GM12878 (cell line): ENCODE measurements around the gene ZPR1. TPM values are rescaled to one million over a fixed set of nuclear protein-coding genes. Genes with fewer than 3 reads are reported as not detected.

Experiments used
- ATAC-seq: fragments of 200-7000 bp; cut with Tn5 transposase; 3 replicates; pipeline ENCODE4 v1.9.1; 2020; ENCODE audit warnings: mild to moderate bottlenecking, moderate library complexity
- BruUV-seq: library from RNA; stranded (reverse); fragments of 400-500 nt; replicated peaks from 2 replicates; lab custom pipeline; 2021; lab: Mats Ljungman, UMichigan
- CTCF ChIA-PET: fragments of 300-600 bp; sonication (Branson Sonifier 250); formaldehyde crosslinking; extraction: SDS; loops from one replicate; lab custom pipeline; 2021; ENCODE audit warnings: inconsistent platforms; lab: Yijun Ruan, JAX
- POLR2A ChIA-PET: fragments of 350-600 bp; formaldehyde crosslinking; extraction: SDS; loops from one replicate; lab custom pipeline; 2021; ENCODE audit warnings: inconsistent platforms; lab: Charles Lee
- RAD21 ChIA-PET: fragments of 300-600 bp; sonication (Branson Sonifier 250); formaldehyde crosslinking; loops from one replicate; lab custom pipeline; 2023; ENCODE audit warnings: antibody characterized with exemption; ENCODE audit not compliant: unreplicated experiment; lab: Charles Lee
- SMC1A ChIA-PET: fragments of 300-600 bp; sonication (Branson Sonifier 250); formaldehyde crosslinking; loops from one replicate; lab custom pipeline; 2023; ENCODE audit not compliant: unreplicated experiment, uncharacterized antibody; lab: Charles Lee
- DNase-seq: peaks from one replicate; pipeline ENCODE4 v3.0.0-alpha.2; 2011; ENCODE audit warnings: low read depth, low spot score
- FAIRE-seq: peaks from 3 replicates; lab custom pipeline; 2011; peaks lifted over from hg19 to GRCh38; lab: Jason Lieb, UNC
- H2AFZ ChIP-seq: 2 replicates; pipeline ENCODE4 v1.6.0; 2011; ENCODE audit warnings: low read depth, low read length, control low read depth; ENCODE audit not compliant: control insufficient read depth
- H3K27ac ChIP-seq: 2 replicates; pipeline ENCODE4 v1.5.1; 2011; ENCODE audit warnings: control low read depth; ENCODE audit not compliant: control insufficient read depth, insufficient read depth
- H3K27me3 ChIP-seq, 2 experiments: replicated peaks in 1 of 2; 2 replicates each; pipeline versions ENCODE4 v1.6.0 to v1.6.1; 2011; ENCODE audit warnings: low read length in 1 of 2; ENCODE audit not compliant: control insufficient read depth in 2 of 2, insufficient read depth in 2 of 2
- H3K36me3 ChIP-seq, 2 experiments: 2 replicates each; pipeline ENCODE4 v1.5.1; 2011; ENCODE audit warnings: low read length in 1 of 2; ENCODE audit not compliant: control insufficient read depth in 2 of 2, insufficient read depth in 2 of 2
- H3K4me1 ChIP-seq: 2 replicates; pipeline ENCODE4 v1.6.1; 2011; ENCODE audit warnings: mild to moderate bottlenecking, low read length, moderate library complexity, mixed read lengths; ENCODE audit not compliant: control insufficient read depth, insufficient read depth
- H3K4me2 ChIP-seq: 2 replicates; pipeline ENCODE4 v1.6.0; 2011; ENCODE audit warnings: control low read depth; ENCODE audit not compliant: control insufficient read depth, insufficient read depth
- H3K4me3 ChIP-seq: fragments of 200-600 bp; sonication (generic); 2 replicates; pipeline ENCODE4 v1.5.1; 2016
- H3K79me2 ChIP-seq: 2 replicates; pipeline ENCODE4 v1.6.0; 2011; ENCODE audit warnings: low read length; ENCODE audit not compliant: control insufficient read depth, insufficient read depth
- H3K9ac ChIP-seq: 2 replicates; pipeline ENCODE4 v1.8.0; 2011; ENCODE audit warnings: low read length, control low read depth, mixed read lengths; ENCODE audit not compliant: control insufficient read depth, insufficient read depth
- H3K9me3 ChIP-seq: replicated peaks from 3 replicates; pipeline ENCODE4 v1.5.1; 2011; ENCODE audit warnings: mild to moderate bottlenecking, low read length; ENCODE audit not compliant: control insufficient read depth, insufficient read depth
- H4K20me1 ChIP-seq: 2 replicates; pipeline ENCODE4 v1.6.0; 2011; ENCODE audit not compliant: control insufficient read depth, insufficient read depth
- ASH2L ChIP-seq: fragments of 300-600, 200-600 bp; sonication (generic); IDR thresholded peaks from 2 replicates; pipeline ENCODE4 v1.6.1; 2017; ENCODE audit warnings: low read depth, mild to moderate bottlenecking, borderline replicate concordance
- CBFB ChIP-seq: IDR thresholded peaks from 2 replicates; pipeline ENCODE4 v1.6.1; 2016; ENCODE audit warnings: antibody characterized with exemption, low read depth
- CEBPB ChIP-seq, 2 experiments: fragments of 150-350 bp in 1 of 2; IDR thresholded peaks; 2 replicates each; pipeline ENCODE4 v1.6.1; 2012 to 2014; ENCODE audit warnings: low read depth in 2 of 2, low read length in 2 of 2, borderline replicate concordance in 1 of 2, inconsistent platforms in 1 of 2
- IRF3 ChIP-seq: fragments of 450-650 bp; IDR thresholded peaks from 2 replicates; pipeline ENCODE4 v1.6.1; 2014; ENCODE audit warnings: mild to moderate bottlenecking
- POLR2A ChIP-seq: IDR thresholded peaks from 2 replicates; pipeline ENCODE4 v1.6.1; 2011; ENCODE audit warnings: low read depth, mild to moderate bottlenecking, low read length
- POLR2AphosphoS5 ChIP-seq: IDR thresholded peaks from 2 replicates; pipeline ENCODE4 v1.6.1; 2011; ENCODE audit warnings: mild to moderate bottlenecking, low read length, inconsistent platforms
- SMAD1 ChIP-seq: fragments of 450-650 bp; IDR thresholded peaks from 2 replicates; pipeline ENCODE4 v1.6.1; 2018; ENCODE audit warnings: mild to moderate bottlenecking, low read depth; ENCODE audit not compliant: partially characterized antibody
- ZBTB4 ChIP-seq: fragments of 450-650 bp; formaldehyde crosslinking; IDR thresholded peaks from 2 replicates; pipeline ENCODE4 v1.4.0; 2022; ENCODE audit warnings: mild to moderate bottlenecking, moderate library complexity
- ZNF384 ChIP-seq: IDR thresholded peaks from 2 replicates; pipeline ENCODE4 v1.6.1; 2012; ENCODE audit warnings: low read depth, mild to moderate bottlenecking, low read length, improper control_type of control experiment, borderline replicate concordance
- WGBS: methylation state at CpG from one replicate; pipeline ENCODE4 v1.1.6; 2016; ENCODE audit warnings: low lambda C conversion rate; ENCODE audit not compliant: insufficient replicate concordance, insufficient coverage; ENCODE audit errors: missing lambda C conversion rate; 5-methylcytosine and 5-hydroxymethylcytosine counted together
- in situ Hi-C: fragments of 300-500 bp; cut with MboI; formaldehyde crosslinking; loops from 9 replicates; pipeline ENCODE4 v1.14.3; 2018; ENCODE audit warnings: mixed read lengths
- intact Hi-C: fragments of 100-400 bp; cut with micrococcal nuclease; formaldehyde crosslinking; loops from one replicate; pipeline ENCODE4 v1.14.2; 2022; ENCODE audit not compliant: unreplicated experiment
- polyA plus RNA-seq, 11 experiments: library from polyadenylated mRNA; depleted of rRNA in 4 of 11; unstranded in 6 of 11; stranded (reverse) in 5 of 11; fragments of >200 nt; fragmentation: Nextera tagmentation in 4 of 11; fragmentation: Illumina TruSeq in 1 of 11; extraction: Ambion mirVana in 4 of 11; extraction: Trizol in 1 of 11; gene quantifications; 1 replicate in 1 of 11; 2 replicates in 10 of 11; pipeline versions ENCODE4 v1.2.1 to v1.2.3, GENCODE V29; 2011 to 2016; ENCODE audit warnings: inconsistent platforms in 2 of 11, missing spikeins in 2 of 11, low read depth in 1 of 11
- total RNA-seq, 4 experiments: library from RNA; depleted of rRNA in 3 of 4; stranded (reverse); fragments of >200 nt in 3 of 4; fragmentation: Illumina TruSeq in 1 of 4; extraction: Trizol in 1 of 4; gene quantifications; 2 replicates each; pipeline versions ENCODE4 v1.2.1 to v1.2.3, GENCODE V29; 2013 to 2021

Gene ZPR1
- total and polyA plus RNA-seq, 10 of the 15 experiments (the other 5 are each of a cell fraction or from before 2014, with no cell fraction given): 9.3 to 89.7 (median 54.7) TPM

DNA sequence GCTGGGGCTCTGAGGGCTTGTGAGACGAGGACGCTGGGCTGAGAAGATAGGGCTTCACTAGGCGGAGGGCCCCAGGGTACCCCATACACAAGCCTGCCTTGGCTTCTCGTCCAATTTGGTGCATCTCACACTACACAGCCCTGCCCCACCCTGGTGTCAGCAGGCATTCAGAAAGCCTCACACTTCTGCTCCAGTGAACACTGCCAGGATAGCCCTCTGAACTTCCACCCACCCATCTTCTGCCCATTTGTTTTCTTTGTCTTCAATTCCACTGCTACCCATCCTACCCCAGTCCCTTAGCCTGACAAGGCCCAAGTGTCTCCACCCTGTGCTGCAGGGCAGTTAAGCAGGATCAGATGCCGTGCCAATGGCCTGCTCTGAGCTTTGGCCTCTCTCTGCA is 13.2 kb downstream of the ZPR1 start:
- in situ Hi-C loops (no loop called here), intact Hi-C loops (no loop called here)
- H3K9me3 ChIP-seq: no peaks in the 10 kb centered on the region
- no peak for FAIRE-seq
- no peak overlapping the region for H3K9ac ChIP-seq
- ChIA-PET POLR2A (interaction anchor here (0.7 to 4.2 kb wide), 4 partner anchors 12 to 453 kb away, joined by 3 to 28 read pairs (median 5); partner anchors contain the start of gene ZPR1), CTCF (interaction anchor here (1.5 to 4.0 kb wide), 3 partner anchors 9 to 61 kb away, joined by 5 to 18 read pairs (median 8); partner anchors contain the start of gene APOA5), RAD21 (no interaction called here), SMC1A (interaction anchor here (1.0 kb wide), 1 partner anchor 11 kb away, joined by 3 read pairs; no protein-coding TSS in a partner anchor)
- no peak overlapping the region for H3K27ac ChIP-seq
- H3K4me3 ChIP-seq: no peak overlapping the region
- peaks cover 4 to 22% of the 10 kb centered on the region in 2 experiments for H3K36me3 ChIP-seq
- H3K4me1 ChIP-seq: peaks cover 3% of the 10 kb centered on the region; the same call in 1 of the 2 replicates
- DNase-seq: no peak
- BruUV-seq: no TSS peak
- H4K20me1 ChIP-seq: no peaks in the 10 kb centered on the region
- no peaks in the 10 kb centered on the region for H3K27me3 ChIP-seq
- 80% methylated on average over 5 of the region's 5 CpGs for WGBS
- H3K4me2 ChIP-seq: no peak overlapping the region
- H3K79me2 ChIP-seq: peaks cover 21% of the 10 kb centered on the region
- no peak overlapping the region for H2AFZ ChIP-seq
- no peak for ATAC-seq
- no peak for TF ChIP-seq CBFB
- TF ChIP-seq ZBTB4 (CRISPR knock-in tag): no peak
- TF ChIP-seq SMAD1: no peak
- no peak for TF ChIP-seq IRF3
- peak; percentile 62 for TF ChIP-seq POLR2A
- no peak for TF ChIP-seq ZNF384
- no peak for TF ChIP-seq CEBPB (IDR thresholded peaks at IDR 0.05; ENCODE audit: borderline replicate concordance in 1 of 2, low read depth in 2 of 2, low read length in 2 of 2)
- peak; percentile 57; the same call in 1 of the 2 replicates for TF ChIP-seq POLR2AphosphoS5
- no peak for TF ChIP-seq ASH2L
